Upper lobe of left lung (tissue), 4 donors: ENCODE results near the gene ADRA2C.

ENCODE experiments used
- POLR2A ChIP-seq, 4 donors: fragments of 450-650 bp; IDR thresholded peaks; one replicate each; pipeline ENCODE4 v1.5.1; 2016 to 2017; ENCODE audit warnings: antibody characterized with exemption in 4 of 4, mild to moderate bottlenecking in 2 of 4
- TF ChIP-seq, protein P1 (sequence below), 6 experiments: fragments of 450-650 bp in 4 of 6; fragments of 200-600 bp in 2 of 6; sonication (generic) in 2 of 6; IDR thresholded peaks; one replicate each; pipeline ENCODE4 v1.5.1; 2016 to 2019; ENCODE audit warnings: antibody characterized with exemption in 6 of 6

DNA sequence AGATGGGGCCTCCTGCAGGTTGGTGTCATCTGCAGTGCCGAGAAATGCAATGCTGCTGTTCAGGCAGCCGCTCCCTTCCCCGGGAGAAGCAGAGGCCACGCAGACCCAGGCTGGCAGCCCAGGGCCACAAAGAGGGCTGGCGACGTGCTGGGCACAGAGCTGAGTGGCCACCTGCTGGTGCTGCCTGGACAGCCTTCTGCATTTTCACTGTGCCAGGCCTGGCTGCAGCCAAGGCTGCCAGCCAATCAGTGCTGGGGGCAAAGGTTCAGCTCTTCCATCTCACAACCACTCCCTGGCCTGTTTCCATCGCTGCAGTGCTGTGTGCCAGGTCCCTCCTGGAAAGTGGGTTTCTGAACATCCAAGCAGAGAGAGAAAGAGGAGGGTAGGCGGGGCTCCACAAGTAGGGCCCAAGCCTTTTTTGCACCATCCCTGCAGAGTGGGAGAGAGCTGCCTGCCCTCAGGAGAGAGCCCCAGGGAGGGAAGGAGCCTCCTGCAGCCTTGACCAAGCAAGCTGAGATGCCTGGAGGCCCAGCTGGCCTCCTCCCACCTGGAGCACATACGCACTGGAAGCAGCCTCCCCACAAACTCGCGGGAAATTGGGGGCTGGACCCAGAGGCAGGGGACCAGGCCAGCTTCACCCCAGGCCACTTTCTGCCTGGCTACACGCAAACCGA is 20.1 kb downstream of the ADRA2C start:
- TF ChIP-seq, protein P1, sequence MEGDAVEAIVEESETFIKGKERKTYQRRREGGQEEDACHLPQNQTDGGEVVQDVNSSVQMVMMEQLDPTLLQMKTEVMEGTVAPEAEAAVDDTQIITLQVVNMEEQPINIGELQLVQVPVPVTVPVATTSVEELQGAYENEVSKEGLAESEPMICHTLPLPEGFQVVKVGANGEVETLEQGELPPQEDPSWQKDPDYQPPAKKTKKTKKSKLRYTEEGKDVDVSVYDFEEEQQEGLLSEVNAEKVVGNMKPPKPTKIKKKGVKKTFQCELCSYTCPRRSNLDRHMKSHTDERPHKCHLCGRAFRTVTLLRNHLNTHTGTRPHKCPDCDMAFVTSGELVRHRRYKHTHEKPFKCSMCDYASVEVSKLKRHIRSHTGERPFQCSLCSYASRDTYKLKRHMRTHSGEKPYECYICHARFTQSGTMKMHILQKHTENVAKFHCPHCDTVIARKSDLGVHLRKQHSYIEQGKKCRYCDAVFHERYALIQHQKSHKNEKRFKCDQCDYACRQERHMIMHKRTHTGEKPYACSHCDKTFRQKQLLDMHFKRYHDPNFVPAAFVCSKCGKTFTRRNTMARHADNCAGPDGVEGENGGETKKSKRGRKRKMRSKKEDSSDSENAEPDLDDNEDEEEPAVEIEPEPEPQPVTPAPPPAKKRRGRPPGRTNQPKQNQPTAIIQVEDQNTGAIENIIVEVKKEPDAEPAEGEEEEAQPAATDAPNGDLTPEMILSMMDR (IDR thresholded peaks at IDR 0.05), result no peak
- no peak for TF ChIP-seq POLR2A (IDR thresholded peaks at IDR 0.05)
